Epithelial cell of prostate (primary cell): ENCODE data around the gene CMTM7.
A peak's percentile ranks its signal among the peaks of the same experiment; 100 is the strongest.
"Not testable (repeated sequence)": the region's sequence is repeated elsewhere in the genome, so short reads cannot be mapped to it uniquely, and the experiment has no call there.

Experiments
- DNase-seq: peaks from one replicate; pipeline ENCODE4 v3.0.0-alpha.2; 2011; ENCODE audit warnings: low read depth, low spot score
- H3K27ac ChIP-seq: fragments of 450-650 bp; 2 replicates; pipeline ENCODE4 v1.5.1; 2017; ENCODE audit warnings: mild to moderate bottlenecking

Gene CMTM7

GRCh38 chr3:32454111-32454510 lies 62.5 kb downstream of the CMTM7 start:
- H3K27ac ChIP-seq = no peak overlapping the region

DNA sequence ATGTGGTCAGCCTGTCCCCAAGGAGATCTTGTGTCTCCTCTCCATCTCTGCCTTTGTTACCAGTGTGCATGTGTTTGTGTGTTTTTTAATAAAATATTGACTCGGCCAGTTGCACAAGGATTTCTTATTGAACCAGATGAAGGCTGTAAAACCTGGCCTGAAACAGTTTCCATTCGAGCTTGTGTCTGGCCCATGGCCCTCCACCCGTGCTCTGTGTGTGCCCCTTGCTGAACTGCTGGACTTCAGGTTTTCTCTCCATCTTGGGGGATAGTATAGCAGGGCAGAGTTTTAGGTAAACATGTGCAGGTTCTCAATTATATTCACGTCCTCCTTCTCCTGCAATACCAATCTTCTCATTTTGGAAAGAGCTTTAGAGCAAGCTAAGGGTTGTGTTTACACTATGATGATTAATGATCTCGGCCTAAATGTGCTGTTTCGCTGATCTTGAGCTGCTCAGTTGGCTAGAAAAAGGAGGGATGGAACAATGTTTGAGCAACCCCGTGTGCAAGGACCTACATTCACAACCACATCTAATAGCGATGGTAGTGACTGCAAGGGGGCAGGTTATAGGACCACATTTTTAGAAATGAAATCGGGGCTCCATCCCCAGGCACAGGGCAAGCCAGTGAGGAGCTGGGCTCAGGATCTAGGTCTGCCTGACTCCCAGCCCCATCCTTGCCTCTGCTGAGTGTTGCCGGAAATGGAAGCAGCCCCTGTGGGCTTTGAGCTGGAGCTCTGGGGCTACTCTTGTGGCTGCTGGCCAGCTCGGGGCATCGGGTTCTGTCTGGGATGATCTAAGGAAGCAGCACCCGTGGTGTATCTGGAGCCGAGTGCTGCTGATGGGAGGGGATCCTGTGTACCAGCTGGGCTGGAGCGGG lies 63.3 kb downstream of the CMTM7 start:
- H3K27ac ChIP-seq = no peak overlapping the region
- DNase-seq = no peak

More at GRCh38 chr3:32454111-32454510, 62.5 kb downstream of the CMTM7 start:
- DNase-seq = no peak

DNA sequence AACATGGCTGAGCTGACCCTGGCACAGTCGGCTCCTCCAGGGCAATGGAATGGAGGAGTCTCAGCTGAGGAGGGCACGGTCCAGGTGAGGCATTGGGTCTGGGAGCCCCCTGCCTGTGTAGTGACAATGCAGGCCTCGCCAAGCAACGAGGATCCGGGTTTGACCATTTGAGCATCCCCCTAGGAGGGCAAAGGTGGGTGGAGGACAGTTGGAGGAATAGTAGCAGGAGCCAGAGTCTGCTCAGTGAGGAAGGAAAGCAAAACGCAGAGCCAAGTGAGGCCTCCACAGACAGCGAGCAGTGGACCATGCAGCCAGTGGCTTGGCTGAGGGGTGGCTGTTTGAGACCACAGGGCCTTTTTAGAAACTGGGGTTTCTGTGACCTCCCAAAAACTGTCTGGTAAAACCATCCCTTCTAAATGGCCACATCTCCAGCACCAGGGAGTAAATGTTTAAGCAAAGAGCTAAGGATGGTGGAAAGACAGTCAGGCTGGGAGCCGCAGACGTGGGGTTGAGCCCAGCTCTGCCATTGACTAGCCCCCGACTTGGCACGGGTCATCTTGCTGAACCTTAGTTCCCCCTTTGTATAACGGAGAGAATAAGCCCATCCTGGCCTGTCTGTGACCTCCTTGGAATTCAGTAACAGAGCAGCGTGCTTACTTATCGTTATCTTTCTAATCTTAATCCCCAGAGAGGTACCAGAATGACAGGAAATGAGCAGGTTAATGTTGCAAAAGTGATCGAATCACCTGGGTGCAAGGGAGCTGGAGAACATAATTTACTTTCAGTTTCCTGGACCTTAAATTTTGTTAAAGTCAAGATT lies 64.2 kb downstream of the CMTM7 start:
- H3K27ac ChIP-seq = no peak overlapping the region
- no peak for DNase-seq

DNA sequence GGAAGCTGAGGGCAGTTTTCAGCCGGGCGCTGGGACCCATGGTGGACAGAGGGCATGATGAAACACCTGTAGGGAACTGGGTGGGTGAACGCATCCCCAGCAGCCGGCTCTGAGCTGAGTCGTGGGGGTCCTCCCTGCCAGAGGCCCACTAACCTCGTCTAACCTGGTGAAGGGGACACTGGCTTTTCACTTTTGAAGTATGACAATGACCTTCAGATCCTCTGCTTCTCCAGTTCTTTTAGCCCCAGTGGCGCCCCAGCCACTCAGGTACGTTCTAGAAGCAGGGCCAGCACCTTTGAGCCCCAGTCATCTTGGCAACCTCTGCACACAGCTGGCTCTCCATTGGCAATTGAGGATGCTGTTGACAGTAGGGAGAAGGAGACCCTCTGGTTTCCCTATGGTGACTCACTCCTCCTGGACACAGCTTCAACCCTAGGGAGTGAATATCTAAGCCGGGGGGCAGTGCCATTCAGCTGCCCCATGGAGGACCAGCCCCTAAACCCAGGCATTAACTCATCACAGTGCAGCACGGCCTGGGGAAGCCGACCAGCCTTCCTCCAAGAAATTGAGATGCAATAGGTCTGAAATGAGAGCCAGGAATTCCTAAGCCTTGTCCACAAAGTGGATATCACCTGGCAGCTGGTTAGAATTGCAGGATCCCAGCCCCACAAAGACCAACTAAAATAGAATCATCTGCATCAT lies 64.9 kb downstream of the CMTM7 start:
- no peak overlapping the region for H3K27ac ChIP-seq
- no peak for DNase-seq

- H3K27ac ChIP-seq = no peak overlapping the region
Measured at GRCh38 chr3:32457971-32458471, 66.4 kb downstream of the CMTM7 start.

DNA sequence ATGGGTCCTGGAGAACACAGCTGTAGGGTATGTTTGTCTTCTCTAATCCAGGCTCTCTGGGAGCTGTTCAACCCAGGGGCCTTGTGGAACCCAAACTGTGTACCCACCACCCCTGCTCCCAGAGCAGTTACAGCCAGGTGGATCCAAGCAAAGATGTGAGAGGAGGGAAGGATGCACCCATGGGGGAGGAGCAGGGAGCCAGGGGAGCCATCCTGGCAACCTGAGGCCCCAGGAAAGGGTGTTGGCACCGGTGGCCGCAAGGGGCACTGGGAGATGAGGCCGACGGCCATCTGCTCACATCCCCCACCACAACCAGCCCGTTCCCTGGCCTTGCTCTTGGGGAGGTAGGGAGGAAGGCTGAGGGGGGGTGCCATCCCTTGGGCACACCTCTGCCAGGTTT lies 67.8 kb downstream of the CMTM7 start:
- H3K27ac ChIP-seq = no peak overlapping the region

More at GRCh38 chr3:32457971-32458471, 66.4 kb downstream of the CMTM7 start:
- no peak for DNase-seq

GRCh38 chr3:32460031-32460749 lies 68.5 kb downstream of the CMTM7 start:
- no peak overlapping the region for H3K27ac ChIP-seq
- no peak for DNase-seq

More for the DNA sequence above, 67.8 kb downstream of the CMTM7 start:
- no peak for DNase-seq

GRCh38 chr3:32460817-32461496 lies 69.3 kb downstream of the CMTM7 start:
- not testable (repeated sequence) for DNase-seq, H3K27ac ChIP-seq

GRCh38 chr3:32462191-32462986 lies 70.7 kb downstream of the CMTM7 start:
- DNase-seq = not testable (repeated sequence)

DNA sequence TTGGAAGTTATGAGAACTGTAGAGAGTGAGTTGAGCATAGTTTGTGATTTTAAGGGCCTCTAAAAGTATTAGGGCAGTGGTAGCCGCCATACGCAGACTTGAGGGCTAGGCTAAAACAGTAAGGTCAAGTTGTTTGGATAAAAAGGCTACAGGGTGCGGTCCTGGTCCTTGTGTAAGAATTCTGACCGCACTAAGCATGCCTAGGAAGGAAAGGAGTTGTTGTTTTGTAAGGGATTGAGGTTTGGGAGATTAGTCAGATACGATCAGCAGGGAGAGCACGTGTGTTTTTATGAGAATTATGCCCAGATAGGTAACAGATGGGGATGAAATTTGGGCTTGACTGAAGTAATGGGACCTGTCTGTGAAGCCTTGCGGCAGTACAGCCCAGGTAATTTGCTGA lies 71.8 kb downstream of the CMTM7 start:
- H3K27ac ChIP-seq, DNase-seq: not testable (repeated sequence)

More at GRCh38 chr3:32462191-32462986, 70.7 kb downstream of the CMTM7 start:
- H3K27ac ChIP-seq = not testable (repeated sequence)

GRCh38 chr3:32464726-32465125 lies 73.1 kb downstream of the CMTM7 start:
- H3K27ac ChIP-seq, DNase-seq: not testable (repeated sequence)

DNA sequence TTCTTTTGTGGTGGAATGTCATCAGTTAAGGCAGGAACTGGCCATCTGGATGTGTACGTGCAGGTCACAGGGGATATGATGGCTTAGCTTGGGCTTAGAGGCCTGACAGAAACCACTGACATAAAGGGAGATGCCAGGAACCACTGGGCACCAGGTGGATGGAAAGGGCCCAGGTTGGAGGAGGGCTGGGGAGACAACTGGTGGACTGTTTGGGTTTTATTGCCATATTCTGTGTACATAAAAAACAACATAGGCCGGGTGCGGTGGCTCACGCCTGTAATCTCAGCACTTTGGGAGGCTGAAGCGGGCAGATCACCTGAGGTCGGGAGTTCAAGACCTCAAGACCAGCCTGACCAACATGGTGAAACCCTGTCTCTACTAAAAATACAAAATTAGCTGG lies 75.2 kb downstream of the CMTM7 start:
- DNase-seq, H3K27ac ChIP-seq: not testable (repeated sequence)

GRCh38 chr3:32467333-32468070 lies 75.8 kb downstream of the CMTM7 start:
- no peak for DNase-seq

DNA sequence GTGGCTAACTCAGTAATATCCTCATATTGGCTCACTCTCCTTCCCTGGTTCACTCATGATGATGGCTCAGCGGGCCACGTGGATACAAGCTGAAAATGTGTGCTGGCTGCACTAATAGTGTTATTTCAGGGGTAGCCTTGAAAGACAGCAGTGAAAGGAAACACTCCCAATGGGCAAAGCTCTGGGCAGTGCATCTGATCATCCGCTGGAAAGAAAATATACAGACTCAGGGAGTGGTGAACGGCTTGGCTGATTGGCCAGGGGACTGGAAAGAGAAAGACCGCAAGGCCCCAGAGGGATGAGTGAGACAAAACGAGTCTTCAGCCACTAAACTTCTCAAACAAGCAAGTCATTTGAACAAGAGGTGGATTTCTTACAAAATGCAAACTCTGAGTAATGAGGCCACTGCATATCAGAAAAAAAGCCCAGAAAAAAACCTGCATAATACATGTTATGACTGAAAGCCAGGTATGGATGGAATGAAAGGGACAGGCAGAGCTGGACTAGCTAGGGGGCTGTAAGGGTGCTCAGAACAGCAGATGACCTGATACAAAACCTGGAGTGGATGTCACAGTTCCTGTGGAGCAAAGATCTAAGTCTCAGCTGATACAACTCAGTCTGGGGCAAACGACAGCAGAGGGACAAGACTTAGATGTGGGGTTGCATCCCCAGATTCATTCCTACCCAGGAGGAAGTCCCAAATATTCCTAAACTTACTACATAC lies 77.7 kb downstream of the CMTM7 start:
- H3K27ac ChIP-seq = peak overlapping the region; percentile 62
- no peak for DNase-seq

More at GRCh38 chr3:32467333-32468070, 75.8 kb downstream of the CMTM7 start:
- H3K27ac ChIP-seq = no peak overlapping the region

GRCh38 chr3:32470362-32470761 lies 78.7 kb downstream of the CMTM7 start:
- H3K27ac ChIP-seq = peak overlapping the region; percentile 62

GRCh38 chr3:32471246-32471645 lies 79.6 kb downstream of the CMTM7 start:
- no peak overlapping the region for H3K27ac ChIP-seq
- no peak for DNase-seq

More at GRCh38 chr3:32470362-32470761, 78.7 kb downstream of the CMTM7 start:
- no peak for DNase-seq

DNA sequence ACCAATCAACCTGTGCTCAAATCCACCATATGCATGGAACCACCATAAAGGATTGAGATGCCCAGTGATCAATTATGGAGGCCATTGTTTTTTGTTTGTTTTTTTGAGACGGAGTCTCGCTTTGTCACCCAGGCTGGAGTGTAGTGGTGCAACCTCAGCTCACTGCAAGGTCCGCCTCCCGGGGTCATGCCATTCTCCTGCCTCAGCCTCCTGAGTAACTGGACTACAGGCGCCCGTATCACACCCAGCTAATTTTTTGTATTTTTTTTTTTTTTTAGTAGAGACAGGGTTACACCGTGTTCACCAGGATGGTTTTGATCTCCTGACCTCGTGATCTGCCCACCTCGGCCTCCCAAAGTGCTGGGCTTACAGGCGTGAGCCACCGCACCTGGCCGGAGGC lies 80.5 kb downstream of the CMTM7 start:
- not testable (repeated sequence) for H3K27ac ChIP-seq, DNase-seq
